HepG2 (cell line): ENCODE data around the gene OTUD4. TPM values are rescaled to one million over a fixed set of nuclear protein-coding genes. Genes with fewer than 3 reads are reported as not detected.
A peak's percentile ranks its signal among the peaks of the same experiment; 100 is the strongest.

Experiments used
- ARNT2 ChIP-seq: sonication (generic); formaldehyde crosslinking; IDR thresholded peaks from 2 replicates; pipeline ENCODE4 v1.8.0; 2022; ENCODE audit warnings: mild to moderate bottlenecking, low read depth, missing genetic modification reagents, moderate library complexity
- DMAP1 ChIP-seq: IDR thresholded peaks from 2 replicates; pipeline ENCODE4 v1.6.1; 2016
- FOSL1 ChIP-seq: sonication (generic); formaldehyde crosslinking; IDR thresholded peaks from 2 replicates; pipeline ENCODE4 v1.9.0; 2021; ENCODE audit warnings: missing genetic modification reagents, borderline replicate concordance
- FOXA3 ChIP-seq: IDR thresholded peaks from 2 replicates; pipeline ENCODE4 v1.6.1; 2016; ENCODE audit warnings: missing genetic modification reagents, missing compliant biosample characterization
- HDAC2 ChIP-seq: sonication (generic); formaldehyde crosslinking; IDR thresholded peaks from 2 replicates; pipeline ENCODE4 v1.4.0; 2020; ENCODE audit warnings: missing genetic modification reagents
- KDM2A ChIP-seq: sonication (generic); formaldehyde crosslinking; IDR thresholded peaks from 2 replicates; pipeline ENCODE4 v1.4.0; 2020; ENCODE audit warnings: low read depth, missing genetic modification reagents, borderline replicate concordance
- PHF8 ChIP-seq: sonication (generic); formaldehyde crosslinking; IDR thresholded peaks from 2 replicates; pipeline ENCODE4 v1.5.0; 2020; ENCODE audit warnings: missing genetic modification reagents
- RXRB ChIP-seq: IDR thresholded peaks from 2 replicates; pipeline ENCODE4 v1.6.1; 2016; ENCODE audit warnings: borderline replicate concordance, missing genetic modification reagents, missing compliant biosample characterization
- TBL1XR1 ChIP-seq: fragments of 150-350 bp; IDR thresholded peaks from 2 replicates; pipeline ENCODE4 v1.6.1; 2014; ENCODE audit warnings: borderline replicate concordance, low read length; ENCODE audit not compliant: partially characterized antibody
- TBP ChIP-seq: sonication (generic); formaldehyde crosslinking; IDR thresholded peaks from 2 replicates; pipeline ENCODE4 v1.5.0; 2020; ENCODE audit warnings: missing genetic modification reagents
- ZNF431 ChIP-seq: sonication (generic); formaldehyde crosslinking; IDR thresholded peaks from 2 replicates; pipeline ENCODE4 v1.9.0; 2022; ENCODE audit warnings: missing genetic modification reagents, low read depth, mild to moderate bottlenecking, borderline replicate concordance
- ZNF556 ChIP-seq: sonication (generic); formaldehyde crosslinking; IDR thresholded peaks from 2 replicates; pipeline ENCODE4 v1.4.0; 2020; ENCODE audit warnings: mild to moderate bottlenecking, missing genetic modification reagents, borderline replicate concordance
- ZSCAN31 ChIP-seq: sonication (generic); formaldehyde crosslinking; IDR thresholded peaks from 2 replicates; pipeline ENCODE4 v1.5.0; 2020; ENCODE audit warnings: low read depth, mild to moderate bottlenecking, missing genetic modification reagents
- polyA plus RNA-seq, 8 experiments: library from polyadenylated mRNA; depleted of rRNA in 3 of 8; stranded (reverse) in 7 of 8; unstranded in 1 of 8; fragments of >200 nt; fragmentation: Illumina TruSeq in 4 of 8; extraction: Trizol in 4 of 8; gene quantifications; 2 replicates each; pipeline versions ENCODE4 v1.2.1 to v1.2.3, GENCODE V29; 2011 to 2016; ENCODE audit warnings: low read depth in 4 of 8, missing spikeins in 1 of 8, mixed read lengths in 1 of 8; ENCODE audit not compliant: insufficient read depth in 1 of 8
- total RNA-seq, 5 experiments: library from RNA; depleted of rRNA; stranded (reverse); fragments of >200 nt; fragmentation: Illumina TruSeq; extraction: Trizol; gene quantifications; 2 replicates each; pipeline ENCODE4 v1.2.3, GENCODE V29; 2016; ENCODE audit warnings: low read depth in 1 of 5
- TF ChIP-seq, protein P1 (sequence below): sonication (generic); formaldehyde crosslinking; IDR thresholded peaks from 2 replicates; pipeline ENCODE4 v1.4.0; 2020; ENCODE audit warnings: low read depth, mild to moderate bottlenecking, missing genetic modification reagents
- TF ChIP-seq, protein P2 (sequence below): sonication (generic); formaldehyde crosslinking; IDR thresholded peaks from 2 replicates; pipeline ENCODE4 v1.9.0; 2022; ENCODE audit warnings: low read depth, missing genetic modification reagents
- TF ChIP-seq, protein P3 (sequence below): sonication (generic); formaldehyde crosslinking; IDR thresholded peaks from 2 replicates; pipeline ENCODE4 v1.5.0; 2020; ENCODE audit warnings: missing genetic modification reagents, mild to moderate bottlenecking, borderline replicate concordance
- TF ChIP-seq, protein P4 (sequence below): sonication (generic); formaldehyde crosslinking; IDR thresholded peaks from 2 replicates; pipeline ENCODE4 v1.5.1; 2020; ENCODE audit warnings: mild to moderate bottlenecking, missing genetic modification reagents, borderline replicate concordance
- TF ChIP-seq, protein P5 (sequence below): sonication (generic); formaldehyde crosslinking; IDR thresholded peaks from 2 replicates; pipeline ENCODE4 v1.4.0; 2020; ENCODE audit warnings: mild to moderate bottlenecking, missing genetic modification reagents, borderline replicate concordance

The OTUD4 gene
- total and polyA plus RNA-seq, 2 of the 13 experiments (the other 11 are each of a cell fraction or from before 2014, with no cell fraction given), result 16.1 to 18.0 TPM

DNA sequence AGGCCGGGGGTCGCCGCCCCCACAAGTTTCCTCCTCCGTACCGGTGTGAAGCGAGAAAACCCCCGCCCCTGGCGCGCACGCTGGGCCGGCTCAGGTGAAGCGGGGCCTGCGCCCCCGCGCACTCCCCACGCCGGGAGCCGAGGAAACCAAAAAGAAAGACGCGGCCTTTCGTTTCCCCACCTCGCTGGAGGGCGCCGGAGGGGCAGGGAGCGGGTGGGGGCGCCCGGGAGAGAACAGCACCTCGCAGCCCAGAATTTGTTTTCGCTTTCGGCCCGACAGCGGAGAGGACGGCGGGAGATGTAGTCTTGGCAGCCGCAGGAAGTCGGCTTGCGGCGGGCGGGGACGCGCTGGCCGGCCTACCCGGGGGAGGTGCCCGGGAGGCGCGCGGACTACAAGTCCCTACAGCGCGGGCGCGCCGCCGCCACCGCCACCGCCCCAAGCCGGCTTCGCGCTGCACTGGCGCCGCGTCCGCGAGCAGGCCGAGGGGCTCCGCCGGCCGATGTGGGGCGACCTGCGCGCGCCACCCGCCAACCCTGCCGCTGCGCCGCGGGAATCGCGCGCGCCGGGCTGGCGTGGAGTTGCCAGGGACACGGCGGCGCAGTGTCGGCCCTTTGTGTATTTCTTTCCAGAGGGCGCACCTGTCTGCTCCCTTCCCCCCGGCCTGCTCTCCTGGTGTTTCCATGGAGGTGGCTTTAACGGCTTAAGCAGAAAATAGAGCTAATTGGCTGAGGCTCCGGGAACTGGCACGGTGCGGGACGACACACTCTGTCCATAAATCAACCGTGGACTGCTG lies at the start of gene OTUD4 (continued):
- TF ChIP-seq TBP (CRISPR knock-in tag), result peak; percentile 81; the same call in 1 of the 2 replicates
- TF ChIP-seq ZNF556 (CRISPR knock-in tag), result peak; percentile 30; the same call in 1 of the 2 replicates
- TF ChIP-seq, protein P1, sequence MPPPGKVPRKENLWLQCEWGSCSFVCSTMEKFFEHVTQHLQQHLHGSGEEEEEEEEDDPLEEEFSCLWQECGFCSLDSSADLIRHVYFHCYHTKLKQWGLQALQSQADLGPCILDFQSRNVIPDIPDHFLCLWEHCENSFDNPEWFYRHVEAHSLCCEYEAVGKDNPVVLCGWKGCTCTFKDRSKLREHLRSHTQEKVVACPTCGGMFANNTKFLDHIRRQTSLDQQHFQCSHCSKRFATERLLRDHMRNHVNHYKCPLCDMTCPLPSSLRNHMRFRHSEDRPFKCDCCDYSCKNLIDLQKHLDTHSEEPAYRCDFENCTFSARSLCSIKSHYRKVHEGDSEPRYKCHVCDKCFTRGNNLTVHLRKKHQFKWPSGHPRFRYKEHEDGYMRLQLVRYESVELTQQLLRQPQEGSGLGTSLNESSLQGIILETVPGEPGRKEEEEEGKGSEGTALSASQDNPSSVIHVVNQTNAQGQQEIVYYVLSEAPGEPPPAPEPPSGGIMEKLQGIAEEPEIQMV, result peak; percentile 97
- TF ChIP-seq DMAP1 (CRISPR knock-in tag), result peak; percentile 55; the same call in 1 of the 2 replicates
- TF ChIP-seq, protein P2, sequence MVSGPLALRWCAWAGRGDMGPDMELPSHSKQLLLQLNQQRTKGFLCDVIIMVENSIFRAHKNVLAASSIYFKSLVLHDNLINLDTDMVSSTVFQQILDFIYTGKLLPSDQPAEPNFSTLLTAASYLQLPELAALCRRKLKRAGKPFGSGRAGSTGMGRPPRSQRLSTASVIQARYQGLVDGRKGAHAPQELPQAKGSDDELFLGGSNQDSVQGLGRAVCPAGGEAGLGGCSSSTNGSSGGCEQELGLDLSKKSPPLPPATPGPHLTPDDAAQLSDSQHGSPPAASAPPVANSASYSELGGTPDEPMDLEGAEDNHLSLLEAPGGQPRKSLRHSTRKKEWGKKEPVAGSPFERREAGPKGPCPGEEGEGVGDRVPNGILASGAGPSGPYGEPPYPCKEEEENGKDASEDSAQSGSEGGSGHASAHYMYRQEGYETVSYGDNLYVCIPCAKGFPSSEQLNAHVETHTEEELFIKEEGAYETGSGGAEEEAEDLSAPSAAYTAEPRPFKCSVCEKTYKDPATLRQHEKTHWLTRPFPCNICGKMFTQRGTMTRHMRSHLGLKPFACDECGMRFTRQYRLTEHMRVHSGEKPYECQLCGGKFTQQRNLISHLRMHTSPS (CRISPR knock-in tag), result no peak
- TF ChIP-seq RXRB (CRISPR knock-in tag), result peak; percentile 54; the same call in 1 of the 2 replicates
- TF ChIP-seq ZNF431 (CRISPR knock-in tag), result 0 out of 2 replicates have a peak, but pooled peaks have one; percentile 22
- TF ChIP-seq, protein P3, sequence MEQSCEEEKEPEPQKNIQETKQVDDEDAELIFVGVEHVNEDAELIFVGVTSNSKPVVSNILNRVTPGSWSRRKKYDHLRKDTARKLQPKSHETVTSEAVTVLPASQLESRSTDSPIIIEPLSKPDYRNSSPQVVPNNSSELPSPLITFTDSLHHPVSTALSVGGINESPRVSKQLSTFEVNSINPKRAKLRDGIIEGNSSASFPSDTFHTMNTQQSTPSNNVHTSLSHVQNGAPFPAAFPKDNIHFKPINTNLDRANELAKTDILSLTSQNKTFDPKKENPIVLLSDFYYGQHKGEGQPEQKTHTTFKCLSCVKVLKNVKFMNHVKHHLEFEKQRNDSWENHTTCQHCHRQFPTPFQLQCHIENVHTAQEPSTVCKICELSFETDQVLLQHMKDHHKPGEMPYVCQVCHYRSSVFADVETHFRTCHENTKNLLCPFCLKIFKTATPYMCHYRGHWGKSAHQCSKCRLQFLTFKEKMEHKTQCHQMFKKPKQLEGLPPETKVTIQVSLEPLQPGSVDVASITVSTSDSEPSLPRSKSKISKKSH (CRISPR knock-in tag), result peak; percentile 46; the same call in 1 of the 2 replicates
- no peak for TF ChIP-seq TBL1XR1
- TF ChIP-seq ZSCAN31 (CRISPR knock-in tag), result peak; percentile 14; the same call in 1 of the 2 replicates
- peak; percentile 41; the same call in 1 of the 2 replicates for TF ChIP-seq HDAC2 (CRISPR knock-in tag)
- peak; percentile 23; the same call in 1 of the 2 replicates for TF ChIP-seq ARNT2 (CRISPR knock-in tag)
- no peak for TF ChIP-seq FOSL1 (CRISPR knock-in tag)
- 0 out of 2 replicates have a peak, but pooled peaks have one; percentile 39 for TF ChIP-seq FOXA3 (CRISPR knock-in tag)
- peak; percentile 89 for TF ChIP-seq PHF8 (CRISPR knock-in tag)
- TF ChIP-seq, protein P4, sequence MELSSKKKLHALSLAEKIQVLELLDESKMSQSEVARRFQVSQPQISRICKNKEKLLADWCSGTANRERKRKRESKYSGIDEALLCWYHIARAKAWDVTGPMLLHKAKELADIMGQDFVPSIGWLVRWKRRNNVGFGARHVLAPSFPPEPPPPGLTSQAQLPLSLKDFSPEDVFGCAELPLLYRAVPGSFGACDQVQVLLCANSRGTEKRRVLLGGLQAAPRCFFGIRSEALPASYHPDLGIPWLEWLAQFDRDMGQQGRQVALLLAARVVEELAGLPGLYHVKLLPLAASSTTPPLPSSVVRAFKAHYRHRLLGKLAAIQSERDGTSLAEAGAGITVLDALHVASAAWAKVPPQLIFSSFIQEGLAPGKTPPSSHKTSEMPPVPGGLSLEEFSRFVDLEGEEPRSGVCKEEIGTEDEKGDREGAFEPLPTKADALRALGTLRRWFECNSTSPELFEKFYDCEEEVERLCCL, result no peak
- TF ChIP-seq, protein P5, sequence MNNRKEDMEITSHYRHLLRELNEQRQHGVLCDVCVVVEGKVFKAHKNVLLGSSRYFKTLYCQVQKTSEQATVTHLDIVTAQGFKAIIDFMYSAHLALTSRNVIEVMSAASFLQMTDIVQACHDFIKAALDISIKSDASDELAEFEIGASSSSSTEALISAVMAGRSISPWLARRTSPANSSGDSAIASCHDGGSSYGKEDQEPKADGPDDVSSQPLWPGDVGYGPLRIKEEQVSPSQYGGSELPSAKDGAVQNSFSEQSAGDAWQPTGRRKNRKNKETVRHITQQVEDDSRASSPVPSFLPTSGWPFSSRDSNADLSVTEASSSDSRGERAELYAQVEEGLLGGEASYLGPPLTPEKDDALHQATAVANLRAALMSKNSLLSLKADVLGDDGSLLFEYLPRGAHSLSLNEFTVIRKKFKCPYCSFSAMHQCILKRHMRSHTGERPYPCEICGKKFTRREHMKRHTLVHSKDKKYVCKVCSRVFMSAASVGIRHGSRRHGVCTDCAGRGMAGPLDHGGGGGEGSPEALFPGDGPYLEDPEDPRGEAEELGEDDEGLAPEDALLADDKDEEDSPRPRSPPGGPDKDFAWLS (CRISPR knock-in tag), result no peak
- TF ChIP-seq KDM2A, result peak; percentile 66; the same call in 1 of the 2 replicates
